GM12878 (cell line): ENCODE results near the gene UBXN7. TPM values are rescaled to one million over a fixed set of nuclear protein-coding genes. Genes with fewer than 3 reads are reported as not detected.

Experiments used
- GABPA ChIP-seq: IDR thresholded peaks from 2 replicates; pipeline ENCODE4 v1.6.1; 2014; ENCODE audit warnings: antibody characterized with exemption, low read depth, mild to moderate bottlenecking, inconsistent platforms
- ZNF622 ChIP-seq: fragments of 450-650 bp; IDR thresholded peaks from 2 replicates; pipeline ENCODE4 v1.6.1; 2017; ENCODE audit warnings: mild to moderate bottlenecking, inconsistent platforms
- polyA plus RNA-seq, 11 experiments: library from polyadenylated mRNA; depleted of rRNA in 4 of 11; unstranded in 6 of 11; stranded (reverse) in 5 of 11; fragments of >200 nt; fragmentation: Nextera tagmentation in 4 of 11; fragmentation: Illumina TruSeq in 1 of 11; extraction: Ambion mirVana in 4 of 11; extraction: Trizol in 1 of 11; gene quantifications; 1 replicate in 1 of 11; 2 replicates in 10 of 11; pipeline versions ENCODE4 v1.2.1 to v1.2.3, GENCODE V29; 2011 to 2016; ENCODE audit warnings: inconsistent platforms in 2 of 11, missing spikeins in 2 of 11, low read depth in 1 of 11
- small RNA-seq: library from RNA; depleted of rRNA; stranded (forward); fragments of <200 nt; gene quantifications from one replicate; pipeline ENCODE3, GENCODE V24; 2014
- total RNA-seq, 4 experiments: library from RNA; depleted of rRNA in 3 of 4; stranded (reverse); fragments of >200 nt in 3 of 4; fragmentation: Illumina TruSeq in 1 of 4; extraction: Trizol in 1 of 4; gene quantifications; 2 replicates each; pipeline versions ENCODE4 v1.2.1 to v1.2.3, GENCODE V29; 2013 to 2021
- TF ChIP-seq, protein P1 (sequence below): fragments of 450-650 bp; IDR thresholded peaks from 2 replicates; pipeline ENCODE4 v1.6.1; 2016; ENCODE audit warnings: mild to moderate bottlenecking, moderate library complexity, borderline replicate concordance

The UBXN7 gene
- total and polyA plus RNA-seq, 10 of the 15 experiments (the other 5 are each of a cell fraction or from before 2014, with no cell fraction given), result 4.8 to 78.4 (median 24.9) TPM

DNA sequence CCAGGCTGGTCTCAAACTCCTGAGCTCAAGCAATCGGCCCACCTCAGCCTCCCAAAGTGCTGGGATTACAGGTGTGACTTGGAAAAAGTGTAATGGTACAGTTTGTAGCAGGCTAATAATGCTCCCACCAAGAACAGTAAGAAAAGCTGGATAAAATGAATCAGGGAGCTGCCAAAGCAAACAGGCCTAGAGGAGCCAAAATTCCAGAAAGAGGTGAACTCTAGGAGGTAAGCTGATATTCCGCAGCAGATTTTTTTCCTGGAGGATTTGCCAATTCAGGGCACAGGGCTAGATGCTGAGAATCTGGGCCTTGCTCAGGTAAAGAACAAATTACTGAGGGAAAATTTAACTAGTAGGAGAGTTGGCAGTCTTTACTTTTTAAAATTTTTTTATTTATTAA lies 133.7 kb downstream of the UBXN7 start (continued):
- TF ChIP-seq ZNF622, result no peak
- TF ChIP-seq GABPA, result no peak
- TF ChIP-seq, protein P1, sequence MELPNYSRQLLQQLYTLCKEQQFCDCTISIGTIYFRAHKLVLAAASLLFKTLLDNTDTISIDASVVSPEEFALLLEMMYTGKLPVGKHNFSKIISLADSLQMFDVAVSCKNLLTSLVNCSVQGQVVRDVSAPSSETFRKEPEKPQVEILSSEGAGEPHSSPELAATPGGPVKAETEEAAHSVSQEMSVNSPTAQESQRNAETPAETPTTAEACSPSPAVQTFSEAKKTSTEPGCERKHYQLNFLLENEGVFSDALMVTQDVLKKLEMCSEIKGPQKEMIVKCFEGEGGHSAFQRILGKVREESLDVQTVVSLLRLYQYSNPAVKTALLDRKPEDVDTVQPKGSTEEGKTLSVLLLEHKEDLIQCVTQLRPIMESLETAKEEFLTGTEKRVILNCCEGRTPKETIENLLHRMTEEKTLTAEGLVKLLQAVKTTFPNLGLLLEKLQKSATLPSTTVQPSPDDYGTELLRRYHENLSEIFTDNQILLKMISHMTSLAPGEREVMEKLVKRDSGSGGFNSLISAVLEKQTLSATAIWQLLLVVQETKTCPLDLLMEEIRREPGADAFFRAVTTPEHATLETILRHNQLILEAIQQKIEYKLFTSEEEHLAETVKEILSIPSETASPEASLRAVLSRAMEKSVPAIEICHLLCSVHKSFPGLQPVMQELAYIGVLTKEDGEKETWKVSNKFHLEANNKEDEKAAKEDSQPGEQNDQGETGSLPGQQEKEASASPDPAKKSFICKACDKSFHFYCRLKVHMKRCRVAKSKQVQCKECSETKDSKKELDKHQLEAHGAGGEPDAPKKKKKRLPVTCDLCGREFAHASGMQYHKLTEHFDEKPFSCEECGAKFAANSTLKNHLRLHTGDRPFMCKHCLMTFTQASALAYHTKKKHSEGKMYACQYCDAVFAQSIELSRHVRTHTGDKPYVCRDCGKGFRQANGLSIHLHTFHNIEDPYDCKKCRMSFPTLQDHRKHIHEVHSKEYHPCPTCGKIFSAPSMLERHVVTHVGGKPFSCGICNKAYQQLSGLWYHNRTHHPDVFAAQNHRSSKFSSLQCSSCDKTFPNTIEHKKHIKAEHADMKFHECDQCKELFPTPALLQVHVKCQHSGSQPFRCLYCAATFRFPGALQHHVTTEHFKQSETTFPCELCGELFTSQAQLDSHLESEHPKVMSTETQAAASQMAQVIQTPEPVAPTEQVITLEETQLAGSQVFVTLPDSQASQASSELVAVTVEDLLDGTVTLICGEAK, result no peak
- TF ChIP-seq, all 136 proteins: peak for 0

Small RNA genes within 50 kb of the gene (small RNA-seq; reads per million reads assigned to genes)
- not detected for gene AC069257.2
- gene AC083822.1, result not detected
- not detected for gene AC117490.1
- gene RN7SL434P, result not detected
- gene RN7SL738P, result not detected
- not detected for gene RNU6-1279P
- gene RNU6-910P, result not detected

Other genes starting within 250 kb of the UBXN7 start
Only the 7 nearest of the 10 such genes appear.
- gene PCYT1A, start 144.7 kb downstream of the UBXN7 start, total RNA-seq (2014; rRNA removed), result 51.7 and 56.2 TPM in 2 replicates
- gene PCYT1A, start 144.7 kb downstream of the UBXN7 start, total RNA-seq (2014; rRNA removed; fragmentation: Illumina TruSeq; extraction: Trizol), result 49.5 and 49.6 TPM in 2 replicates
- gene PCYT1A, start 144.7 kb downstream of the UBXN7 start, total RNA-seq (2021), result 50.2 and 53.6 TPM in 2 replicates
- 34.8 and 47.7 TPM in 2 replicates for gene PCYT1A, start 144.7 kb downstream of the UBXN7 start, polyA plus RNA-seq (2011; rRNA removed)
- 49.1 and 64.3 TPM in 2 replicates for gene PCYT1A, start 144.7 kb downstream of the UBXN7 start, polyA plus RNA-seq (2014; fragmentation: Illumina TruSeq; extraction: Trizol)
- gene PCYT1A, start 144.7 kb downstream of the UBXN7 start, polyA plus RNA-seq (2014; fragmentation: Nextera tagmentation; extraction: Ambion mirVana), result 10 to 100 TPM; 10.8 to 15.3 TPM
- 51.7 and 61.8 TPM in 2 replicates for gene PCYT1A, start 144.7 kb downstream of the UBXN7 start, polyA plus RNA-seq (2014; rRNA removed)
- 10 to 100 TPM; 39.8 to 40.0 TPM for gene PCYT1A, start 144.7 kb downstream of the UBXN7 start, polyA plus RNA-seq (2016; fragmentation: Nextera tagmentation; extraction: Ambion mirVana)
- gene DYNLT2B, start 114.2 kb downstream of the UBXN7 start, total RNA-seq (2014; rRNA removed), result 18.5 and 22.0 TPM in 2 replicates
- 17.5 and 19.5 TPM in 2 replicates for gene DYNLT2B, start 114.2 kb downstream of the UBXN7 start, total RNA-seq (2014; rRNA removed; fragmentation: Illumina TruSeq; extraction: Trizol)
- gene DYNLT2B, start 114.2 kb downstream of the UBXN7 start, total RNA-seq (2021), result 17.7 and 21.9 TPM in 2 replicates
- 8.6 and 12.4 TPM in 2 replicates for gene DYNLT2B, start 114.2 kb downstream of the UBXN7 start, polyA plus RNA-seq (2011; rRNA removed)
- 6.0 and 16.7 TPM in 2 replicates for gene DYNLT2B, start 114.2 kb downstream of the UBXN7 start, polyA plus RNA-seq (2014; fragmentation: Illumina TruSeq; extraction: Trizol)
- gene DYNLT2B, start 114.2 kb downstream of the UBXN7 start, polyA plus RNA-seq (2014; fragmentation: Nextera tagmentation; extraction: Ambion mirVana), result 10 to 100 TPM; 24.2 to 39.6 TPM
- 32.3 and 33.3 TPM in 2 replicates for gene DYNLT2B, start 114.2 kb downstream of the UBXN7 start, polyA plus RNA-seq (2014; rRNA removed)
- gene DYNLT2B, start 114.2 kb downstream of the UBXN7 start, polyA plus RNA-seq (2016; fragmentation: Nextera tagmentation; extraction: Ambion mirVana), result 10 to 100 TPM; 89.0 to 89.7 TPM
- not detected in 2 replicates for gene TM4SF19, start 94.0 kb downstream of the UBXN7 start, total RNA-seq (2014; rRNA removed)
- gene TM4SF19, start 94.0 kb downstream of the UBXN7 start, total RNA-seq (2014; rRNA removed; fragmentation: Illumina TruSeq; extraction: Trizol), result not detected in 2 replicates
- gene TM4SF19, start 94.0 kb downstream of the UBXN7 start, total RNA-seq (2021), result not detected in 2 replicates
- not detected in 2 replicates for gene TM4SF19, start 94.0 kb downstream of the UBXN7 start, polyA plus RNA-seq (2011; rRNA removed)
- not detected in 2 replicates for gene TM4SF19, start 94.0 kb downstream of the UBXN7 start, polyA plus RNA-seq (2014; fragmentation: Illumina TruSeq; extraction: Trizol)
- under 1 TPM; 0.05 TPM for gene TM4SF19, start 94.0 kb downstream of the UBXN7 start, polyA plus RNA-seq (2014; fragmentation: Nextera tagmentation; extraction: Ambion mirVana)
- not detected in 2 replicates for gene TM4SF19, start 94.0 kb downstream of the UBXN7 start, polyA plus RNA-seq (2014; rRNA removed)
- gene TM4SF19, start 94.0 kb downstream of the UBXN7 start, polyA plus RNA-seq (2016; fragmentation: Nextera tagmentation; extraction: Ambion mirVana), result under 1 TPM; 0.11 to 0.16 TPM
- gene RNF168, start 71.3 kb upstream of the UBXN7 start, total RNA-seq (2014; rRNA removed), result 28.5 and 32.1 TPM in 2 replicates
- 43.4 and 43.9 TPM in 2 replicates for gene RNF168, start 71.3 kb upstream of the UBXN7 start, total RNA-seq (2014; rRNA removed; fragmentation: Illumina TruSeq; extraction: Trizol)
- 47.5 and 47.7 TPM in 2 replicates for gene RNF168, start 71.3 kb upstream of the UBXN7 start, total RNA-seq (2021)
- 12.7 and 12.8 TPM in 2 replicates for gene RNF168, start 71.3 kb upstream of the UBXN7 start, polyA plus RNA-seq (2011; rRNA removed)
- 21.0 and 23.7 TPM in 2 replicates for gene RNF168, start 71.3 kb upstream of the UBXN7 start, polyA plus RNA-seq (2014; fragmentation: Illumina TruSeq; extraction: Trizol)
- gene RNF168, start 71.3 kb upstream of the UBXN7 start, polyA plus RNA-seq (2014; fragmentation: Nextera tagmentation; extraction: Ambion mirVana), result 10 to 100 TPM; 17.5 to 18.4 TPM
- 12.8 and 14.2 TPM in 2 replicates for gene RNF168, start 71.3 kb upstream of the UBXN7 start, polyA plus RNA-seq (2014; rRNA removed)
- 10 to 100 TPM; 37.0 to 46.9 TPM for gene RNF168, start 71.3 kb upstream of the UBXN7 start, polyA plus RNA-seq (2016; fragmentation: Nextera tagmentation; extraction: Ambion mirVana)
- gene SMCO1, start 82.9 kb upstream of the UBXN7 start, total RNA-seq (2014; rRNA removed), result not detected in 2 replicates
- gene SMCO1, start 82.9 kb upstream of the UBXN7 start, total RNA-seq (2014; rRNA removed; fragmentation: Illumina TruSeq; extraction: Trizol), result not detected in 2 replicates
- not detected in 2 replicates for gene SMCO1, start 82.9 kb upstream of the UBXN7 start, total RNA-seq (2021)
- not detected in 2 replicates for gene SMCO1, start 82.9 kb upstream of the UBXN7 start, polyA plus RNA-seq (2011; rRNA removed)
- not detected in 2 replicates for gene SMCO1, start 82.9 kb upstream of the UBXN7 start, polyA plus RNA-seq (2014; fragmentation: Illumina TruSeq; extraction: Trizol)
- gene SMCO1, start 82.9 kb upstream of the UBXN7 start, polyA plus RNA-seq (2014; fragmentation: Nextera tagmentation; extraction: Ambion mirVana), result under 1 TPM in 1 of 2 experiments, not detected in 1; 0.05 TPM
- gene SMCO1, start 82.9 kb upstream of the UBXN7 start, polyA plus RNA-seq (2014; rRNA removed), result not detected in 2 replicates
- not detected for gene SMCO1, start 82.9 kb upstream of the UBXN7 start, polyA plus RNA-seq (2016; fragmentation: Nextera tagmentation; extraction: Ambion mirVana)
- 8.9 and 10.4 TPM in 2 replicates for gene WDR53, start 136.1 kb upstream of the UBXN7 start, total RNA-seq (2014; rRNA removed)
- 14.5 and 15.8 TPM in 2 replicates for gene WDR53, start 136.1 kb upstream of the UBXN7 start, total RNA-seq (2014; rRNA removed; fragmentation: Illumina TruSeq; extraction: Trizol)
- gene WDR53, start 136.1 kb upstream of the UBXN7 start, total RNA-seq (2021), result 11.5 and 16.0 TPM in 2 replicates
- gene WDR53, start 136.1 kb upstream of the UBXN7 start, polyA plus RNA-seq (2011; rRNA removed), result 7.7 and 14.0 TPM in 2 replicates
- gene WDR53, start 136.1 kb upstream of the UBXN7 start, polyA plus RNA-seq (2014; fragmentation: Illumina TruSeq; extraction: Trizol), result 16.9 and 26.7 TPM in 2 replicates
- gene WDR53, start 136.1 kb upstream of the UBXN7 start, polyA plus RNA-seq (2014; fragmentation: Nextera tagmentation; extraction: Ambion mirVana), result 10 to 100 TPM; 17.4 to 18.4 TPM
- 12.7 and 14.2 TPM in 2 replicates for gene WDR53, start 136.1 kb upstream of the UBXN7 start, polyA plus RNA-seq (2014; rRNA removed)
- gene WDR53, start 136.1 kb upstream of the UBXN7 start, polyA plus RNA-seq (2016; fragmentation: Nextera tagmentation; extraction: Ambion mirVana), result 10 to 100 TPM; 18.9 to 20.3 TPM
- 12.6 and 16.1 TPM in 2 replicates for gene FBXO45, start 136.2 kb upstream of the UBXN7 start, total RNA-seq (2014; rRNA removed)
- 17.3 and 17.5 TPM in 2 replicates for gene FBXO45, start 136.2 kb upstream of the UBXN7 start, total RNA-seq (2014; rRNA removed; fragmentation: Illumina TruSeq; extraction: Trizol)
- 14.5 and 15.0 TPM in 2 replicates for gene FBXO45, start 136.2 kb upstream of the UBXN7 start, total RNA-seq (2021)
- 16.0 and 25.2 TPM in 2 replicates for gene FBXO45, start 136.2 kb upstream of the UBXN7 start, polyA plus RNA-seq (2011; rRNA removed)
- 16.6 and 19.8 TPM in 2 replicates for gene FBXO45, start 136.2 kb upstream of the UBXN7 start, polyA plus RNA-seq (2014; fragmentation: Illumina TruSeq; extraction: Trizol)
- 10 to 100 TPM in 1 of 2 experiments, 1 to 10 TPM in 1; 7.5 to 10.0 TPM for gene FBXO45, start 136.2 kb upstream of the UBXN7 start, polyA plus RNA-seq (2014; fragmentation: Nextera tagmentation; extraction: Ambion mirVana)
- 9.3 and 11.0 TPM in 2 replicates for gene FBXO45, start 136.2 kb upstream of the UBXN7 start, polyA plus RNA-seq (2014; rRNA removed)
- 1 to 10 TPM; 4.0 TPM for gene FBXO45, start 136.2 kb upstream of the UBXN7 start, polyA plus RNA-seq (2016; fragmentation: Nextera tagmentation; extraction: Ambion mirVana)